PC-9 (cell line): ENCODE data around the gene RAPGEF6.

Source experiments
- EZH2 ChIP-seq: fragments of 200-600 bp; sonication (generic); IDR thresholded peaks from 2 replicates; pipeline ENCODE4 v1.8.0; 2017; ENCODE audit warnings: antibody characterized with exemption, low read depth
- TF ChIP-seq, protein P1 (sequence below): fragments of 200-600 bp; sonication (generic); conservative IDR thresholded peaks from 2 replicates; pipeline ENCODE4 v1.6.1; 2017; ENCODE audit warnings: mixed run types, antibody characterized with exemption, mild to moderate bottlenecking, moderate library complexity

DNA sequence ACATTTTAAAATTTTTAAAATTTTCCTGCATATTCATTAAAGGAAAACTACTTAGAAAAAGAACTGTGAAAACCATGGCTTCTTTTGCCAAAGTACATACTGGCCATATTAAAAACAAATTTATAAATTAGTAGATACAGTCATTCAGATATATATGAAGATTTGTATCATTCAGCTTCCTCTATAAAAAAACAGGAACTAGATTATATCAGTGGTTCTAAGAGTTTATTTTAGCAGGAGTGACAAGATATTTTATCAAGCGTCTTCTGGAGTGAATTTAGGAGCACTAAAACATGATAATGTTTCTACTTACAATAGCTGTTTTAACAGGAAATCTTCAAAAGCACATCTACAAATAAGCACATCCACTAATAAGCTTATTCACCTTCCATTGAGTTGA lies 171.4 kb downstream of the RAPGEF6 start:
- TF ChIP-seq, protein P1, sequence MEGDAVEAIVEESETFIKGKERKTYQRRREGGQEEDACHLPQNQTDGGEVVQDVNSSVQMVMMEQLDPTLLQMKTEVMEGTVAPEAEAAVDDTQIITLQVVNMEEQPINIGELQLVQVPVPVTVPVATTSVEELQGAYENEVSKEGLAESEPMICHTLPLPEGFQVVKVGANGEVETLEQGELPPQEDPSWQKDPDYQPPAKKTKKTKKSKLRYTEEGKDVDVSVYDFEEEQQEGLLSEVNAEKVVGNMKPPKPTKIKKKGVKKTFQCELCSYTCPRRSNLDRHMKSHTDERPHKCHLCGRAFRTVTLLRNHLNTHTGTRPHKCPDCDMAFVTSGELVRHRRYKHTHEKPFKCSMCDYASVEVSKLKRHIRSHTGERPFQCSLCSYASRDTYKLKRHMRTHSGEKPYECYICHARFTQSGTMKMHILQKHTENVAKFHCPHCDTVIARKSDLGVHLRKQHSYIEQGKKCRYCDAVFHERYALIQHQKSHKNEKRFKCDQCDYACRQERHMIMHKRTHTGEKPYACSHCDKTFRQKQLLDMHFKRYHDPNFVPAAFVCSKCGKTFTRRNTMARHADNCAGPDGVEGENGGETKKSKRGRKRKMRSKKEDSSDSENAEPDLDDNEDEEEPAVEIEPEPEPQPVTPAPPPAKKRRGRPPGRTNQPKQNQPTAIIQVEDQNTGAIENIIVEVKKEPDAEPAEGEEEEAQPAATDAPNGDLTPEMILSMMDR: no peak
- no peak for TF ChIP-seq EZH2
